ENCODE measurements around the gene PBX1.

DNA sequence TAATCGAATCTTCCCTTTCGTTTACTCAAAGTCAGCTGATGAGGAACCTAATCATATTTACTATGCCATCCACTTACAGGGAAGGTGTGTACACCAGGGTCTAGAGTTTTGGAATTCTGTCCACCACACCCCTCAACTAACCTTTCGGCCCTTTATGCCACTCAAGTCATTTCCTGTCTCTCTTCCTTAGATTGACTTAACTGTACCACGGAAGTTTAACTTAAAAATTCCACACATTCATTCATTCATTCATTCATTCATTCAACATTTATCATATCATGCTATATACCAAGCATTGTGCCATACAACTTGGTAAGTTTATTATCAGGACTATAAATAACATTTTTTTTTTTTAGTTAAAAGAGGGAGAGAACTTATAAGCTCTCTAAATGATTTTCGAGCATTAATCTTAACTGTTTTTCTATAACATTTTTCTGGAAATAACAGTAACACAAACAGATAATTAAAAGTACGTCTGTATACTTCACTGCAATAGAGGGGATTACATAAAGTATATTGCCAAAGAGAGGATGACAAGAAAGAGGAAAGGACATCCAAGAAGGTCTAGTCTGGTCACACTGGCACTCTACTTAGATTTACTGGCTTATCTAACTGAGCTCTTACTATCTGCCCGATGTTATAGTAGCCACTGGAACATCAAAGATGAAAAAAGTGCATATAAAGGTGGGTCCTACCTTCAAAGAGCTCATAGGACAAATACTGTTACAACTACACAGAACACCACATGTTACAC, 243.7 kb downstream of the PBX1 start:
- TF ChIP-seq TAF1 (IDR thresholded peaks at IDR 0.05; ENCODE audit: low read depth, low read length) (no peak), SPI1 (IDR thresholded peaks at IDR 0.05; ENCODE audit: low read depth, low read length) (no peak)

Data from GM12891 (cell line).